ENCODE data around the gene ADCYAP1.

DNA sequence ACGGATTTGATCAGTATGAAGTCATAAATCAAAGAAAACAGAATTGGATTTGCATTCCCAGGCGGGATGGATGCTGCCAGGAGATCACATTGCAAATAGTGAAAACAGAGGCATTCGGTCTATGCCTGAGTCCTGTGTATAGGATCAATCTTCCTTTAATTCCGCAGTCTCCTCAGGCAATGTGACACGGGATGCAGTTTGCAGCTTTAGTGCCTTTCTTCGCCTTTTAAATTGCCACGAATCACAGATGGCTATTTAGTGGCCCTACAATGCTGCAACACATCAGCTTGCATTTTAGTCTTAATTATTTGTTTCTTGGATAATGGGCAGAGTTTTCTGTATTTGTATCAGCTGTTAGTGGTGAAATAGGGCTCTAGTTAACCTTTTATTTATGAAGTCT, 6.8 kb downstream of the ADCYAP1 start:
- no peak for TF ChIP-seq EZH2 (IDR thresholded peaks at IDR 0.05; ENCODE audit: low read length, missing control alignments)
- TF ChIP-seq, protein P1, sequence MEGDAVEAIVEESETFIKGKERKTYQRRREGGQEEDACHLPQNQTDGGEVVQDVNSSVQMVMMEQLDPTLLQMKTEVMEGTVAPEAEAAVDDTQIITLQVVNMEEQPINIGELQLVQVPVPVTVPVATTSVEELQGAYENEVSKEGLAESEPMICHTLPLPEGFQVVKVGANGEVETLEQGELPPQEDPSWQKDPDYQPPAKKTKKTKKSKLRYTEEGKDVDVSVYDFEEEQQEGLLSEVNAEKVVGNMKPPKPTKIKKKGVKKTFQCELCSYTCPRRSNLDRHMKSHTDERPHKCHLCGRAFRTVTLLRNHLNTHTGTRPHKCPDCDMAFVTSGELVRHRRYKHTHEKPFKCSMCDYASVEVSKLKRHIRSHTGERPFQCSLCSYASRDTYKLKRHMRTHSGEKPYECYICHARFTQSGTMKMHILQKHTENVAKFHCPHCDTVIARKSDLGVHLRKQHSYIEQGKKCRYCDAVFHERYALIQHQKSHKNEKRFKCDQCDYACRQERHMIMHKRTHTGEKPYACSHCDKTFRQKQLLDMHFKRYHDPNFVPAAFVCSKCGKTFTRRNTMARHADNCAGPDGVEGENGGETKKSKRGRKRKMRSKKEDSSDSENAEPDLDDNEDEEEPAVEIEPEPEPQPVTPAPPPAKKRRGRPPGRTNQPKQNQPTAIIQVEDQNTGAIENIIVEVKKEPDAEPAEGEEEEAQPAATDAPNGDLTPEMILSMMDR (conservative IDR thresholded peaks at IDR 0.05 in 1 of 2, IDR thresholded peaks at IDR 0.05 in 1 of 2; ENCODE audit: low read depth in 1 of 2, low read length in 2 of 2) = no peak

Measured in fibroblast of lung (primary cell).